Inferior parietal cortex (tissue), 1 donor: ENCODE measurements around the gene LATS1.
"Not testable (repeated sequence)": the region's sequence is repeated elsewhere in the genome, so short reads cannot be mapped to it uniquely, and the experiment has no call there.

Experiments
- DNase-seq: peaks from one replicate; pipeline ENCODE4 v3.0.0-alpha.2; 2016; ENCODE audit errors: extremely low spot score

The LATS1 gene

GRCh38 chr6:149717588-149718458 is at the start of gene LATS1:
Gene LATS1 (minus strand): TSS chr6:149718101. CDS start chr6:149702126, 15,975 bp downstream.
- peak; percentile 91 for DNase-seq

DNA sequence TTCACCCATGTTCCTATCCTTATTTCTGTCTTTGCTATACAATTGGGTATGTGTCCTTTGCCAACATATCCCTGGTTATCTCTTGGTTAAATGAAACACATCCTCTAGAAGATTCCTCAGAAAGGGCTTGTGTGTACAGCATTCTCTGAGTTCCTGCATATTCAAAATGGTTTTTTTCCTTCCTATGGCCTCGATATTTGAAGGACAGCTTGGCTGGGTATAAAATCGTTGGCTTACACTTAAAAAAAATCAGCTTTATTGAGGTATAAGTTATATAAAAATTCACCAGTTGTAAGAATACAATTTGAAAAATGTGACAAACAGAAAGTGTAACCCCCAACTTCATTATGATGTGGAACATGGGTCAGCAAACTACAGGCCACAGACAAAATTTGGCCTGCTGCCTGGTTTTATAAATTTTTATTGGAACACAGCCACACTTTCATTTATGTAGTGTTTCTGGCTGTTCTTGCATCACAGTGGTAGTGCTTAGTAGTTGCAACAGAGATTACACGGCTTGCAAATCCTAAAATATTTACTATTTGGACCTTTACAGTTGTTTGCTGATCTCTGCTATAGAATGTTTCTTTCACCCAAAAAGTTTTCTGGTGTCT is 48.4 kb upstream of the LATS1 start:
- DNase-seq, result no peak

DNA sequence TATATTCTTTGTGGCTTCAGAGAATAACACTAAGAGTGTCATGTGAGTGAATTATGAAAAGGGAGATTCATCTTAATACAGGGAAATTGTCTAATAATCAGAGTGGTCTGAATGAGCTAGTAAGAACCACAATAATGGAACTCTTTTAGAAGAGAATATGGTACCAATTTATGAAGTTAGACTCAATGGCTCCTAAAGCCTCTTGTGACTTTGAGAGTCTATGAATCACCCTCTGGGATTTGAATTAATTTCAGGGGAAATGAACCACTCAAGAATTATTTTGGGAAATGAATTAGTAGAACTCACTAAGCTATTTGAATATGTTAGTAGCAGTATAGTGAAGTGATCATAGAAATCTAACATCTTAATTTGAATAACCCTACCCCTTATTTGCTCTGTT is 46.0 kb upstream of the LATS1 start:
- DNase-seq, result no peak

- no peak for DNase-seq
These were observed 43.5 kb upstream of the LATS1 start for GRCh38 chr6:149761438-149761837.

DNA sequence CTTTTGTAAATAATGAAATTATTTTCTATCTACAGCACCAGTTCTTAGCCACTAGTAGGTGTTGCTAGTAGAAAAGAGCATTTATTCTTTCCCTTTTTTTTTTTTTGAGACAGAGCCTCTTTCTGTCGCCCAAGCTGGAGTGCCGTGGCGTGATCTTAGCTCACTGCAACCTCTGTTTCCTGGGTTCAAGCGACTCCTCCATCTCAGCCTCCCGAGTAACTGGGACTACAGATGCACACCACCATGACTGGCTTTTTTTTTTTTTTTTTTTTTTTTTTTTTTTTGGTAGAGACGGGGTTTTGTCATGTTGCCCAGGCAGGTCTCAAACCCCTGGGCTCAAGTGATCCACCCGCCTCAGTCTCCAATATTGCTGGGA is 38.3 kb upstream of the LATS1 start:
- DNase-seq, result no peak

GRCh38 chr6:149755300-149756260 is 37.7 kb upstream of the LATS1 start:
- DNase-seq, result peak; percentile 45

- DNase-seq, result no peak
These were observed 36.6 kb upstream of the LATS1 start for GRCh38 chr6:149754548-149754947.

DNA sequence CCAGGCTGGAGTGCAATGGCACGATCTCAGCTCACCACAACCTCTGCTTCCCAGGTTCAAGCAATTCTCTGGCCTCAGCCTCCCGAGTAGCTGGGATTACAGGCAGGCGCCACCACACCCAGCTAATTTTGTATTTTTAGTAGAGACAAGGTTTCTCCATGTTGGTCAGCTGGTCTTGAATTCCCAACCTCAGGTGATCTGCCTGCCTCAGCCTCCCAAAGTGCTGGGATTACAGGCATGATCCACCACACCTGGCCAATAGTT is 35.4 kb upstream of the LATS1 start:
- DNase-seq, result not testable (repeated sequence)

GRCh38 chr6:149752600-149753373 is 34.9 kb upstream of the LATS1 start:
- DNase-seq, result no peak

DNA sequence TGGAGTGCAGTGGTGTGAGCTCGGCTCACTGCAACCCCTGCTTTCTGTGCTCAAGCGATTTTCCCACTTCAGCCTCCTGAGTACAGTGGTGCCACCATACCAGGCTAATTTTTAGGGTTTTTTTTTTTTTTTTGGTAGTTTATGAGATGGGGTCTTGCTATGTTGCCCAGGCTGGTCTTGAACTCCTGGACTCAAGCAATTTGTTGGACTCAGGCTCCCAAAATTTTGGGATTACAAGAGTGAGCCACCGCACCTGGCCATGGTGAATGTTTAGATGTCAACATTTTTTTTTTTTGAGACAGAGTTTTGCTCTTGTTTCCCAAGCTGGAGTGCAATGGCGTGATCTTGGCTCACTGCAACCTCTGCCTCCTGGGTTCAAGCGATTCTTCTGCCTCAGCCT is 34.0 kb upstream of the LATS1 start:
- not testable (repeated sequence) for DNase-seq

DNA sequence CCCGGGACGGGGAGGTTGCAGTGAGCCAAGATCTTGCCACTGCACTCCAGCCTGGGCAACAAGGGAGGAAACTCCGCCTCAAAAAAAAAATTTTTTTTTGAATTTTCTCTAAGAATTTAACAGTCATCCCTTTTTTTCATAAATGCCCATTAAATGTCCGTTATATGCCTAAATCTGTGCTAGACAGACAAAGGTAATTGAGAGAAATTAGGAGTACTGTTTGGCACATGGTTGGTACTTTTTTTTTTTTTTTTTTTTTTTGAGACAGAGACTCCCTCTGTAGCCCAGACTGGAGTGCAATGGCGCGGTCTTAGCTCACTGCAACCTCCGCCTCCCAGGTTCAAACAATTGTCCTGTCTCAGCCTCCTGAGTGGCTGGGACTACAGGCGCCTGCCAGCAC is 33.3 kb upstream of the LATS1 start:
- no peak for DNase-seq

DNA sequence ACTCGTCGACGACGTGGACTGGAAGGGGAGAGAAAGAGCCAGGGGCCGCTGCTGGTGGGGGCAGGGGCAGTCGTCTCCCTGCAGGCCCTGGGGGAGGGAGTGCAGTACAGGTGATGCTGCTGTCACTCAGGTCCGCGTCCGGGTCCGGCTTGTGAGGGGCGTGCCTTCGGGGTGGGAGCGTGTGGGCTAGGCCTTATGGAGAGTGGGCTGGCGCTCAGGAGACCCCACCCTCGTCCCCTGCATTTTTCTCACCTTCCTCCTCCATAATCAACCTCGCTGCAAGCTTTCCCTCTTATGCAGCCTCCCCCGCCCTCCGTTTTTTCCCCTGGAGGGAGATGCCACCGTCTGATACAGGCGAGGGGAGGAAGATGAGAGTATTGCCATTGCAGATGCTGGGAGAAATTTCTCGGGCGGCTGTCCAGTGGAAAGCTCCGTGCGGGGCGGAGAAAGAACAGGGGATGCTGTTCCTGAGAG is 32.3 kb upstream of the LATS1 start:
- peak; percentile 39 for DNase-seq

- peak; percentile 93 for DNase-seq
These were observed 31.8 kb upstream of the LATS1 start, which contains the start of gene PCMT1 for GRCh38 chr6:149749594-149750135. Gene PCMT1 (plus strand): TSS chr6:149749741. CDS start chr6:149749902, 161 bp downstream.

- not testable (repeated sequence) for DNase-seq
These were observed 31.2 kb upstream of the LATS1 start for GRCh38 chr6:149749082-149749593.

DNA sequence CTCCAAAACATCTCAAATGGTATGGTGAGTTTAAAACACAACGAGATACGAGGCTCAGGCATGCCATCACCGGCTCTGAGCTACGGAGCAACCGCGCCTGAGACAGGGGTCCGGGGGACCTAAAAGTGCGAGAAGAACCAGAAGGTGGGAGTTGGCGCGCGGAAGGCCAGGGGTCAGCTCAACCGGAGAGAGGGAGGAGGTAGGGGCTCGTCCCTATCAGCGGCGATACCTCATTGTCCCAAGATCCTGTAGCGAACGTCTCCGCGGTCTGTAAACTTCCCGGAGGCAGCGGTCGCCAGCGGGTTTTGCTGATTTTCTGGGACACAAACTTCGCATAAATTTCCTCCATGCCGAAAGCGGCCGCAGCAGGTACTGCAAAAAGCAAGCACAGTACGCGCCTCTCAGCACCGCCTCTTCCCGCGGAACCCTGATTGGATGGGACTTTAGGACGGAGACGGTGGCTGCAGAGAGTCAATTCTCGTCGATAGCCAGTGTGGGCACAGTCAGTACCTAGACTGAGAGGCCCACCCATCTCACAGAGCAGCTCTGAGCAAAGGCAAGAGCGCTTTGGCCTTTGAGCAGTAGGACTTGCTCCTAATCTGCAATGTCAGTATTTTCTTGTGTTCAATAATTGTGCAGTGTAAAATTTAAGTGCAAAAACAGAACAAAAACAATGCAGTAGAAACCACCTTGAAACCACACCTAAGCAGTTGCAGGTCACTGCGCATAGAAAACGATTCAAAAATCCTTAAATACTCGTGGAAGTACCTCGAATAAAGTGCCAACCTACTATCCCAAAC is 28.4 kb upstream of the LATS1 start, which contains the start of gene NUP43:
NUP43 (minus strand) TSS at position 383 of the 800 bp plus-strand sequence; CDS start at position 349, 34 bp downstream.
- DNase-seq, result peak; percentile 97

GRCh38 chr6:149745252-149745651 is 27.4 kb upstream of the LATS1 start:
- not testable (repeated sequence) for DNase-seq

- DNase-seq, result no peak
These were observed 17.0 kb upstream of the LATS1 start for GRCh38 chr6:149734915-149735314.

- no peak for DNase-seq
These were observed 15.3 kb upstream of the LATS1 start for GRCh38 chr6:149733089-149733720.

GRCh38 chr6:149729824-149730223 is 11.9 kb upstream of the LATS1 start:
- DNase-seq, result no peak
